B cell (primary cell): ENCODE data around the gene KRTAP3-1. TPM values are rescaled to one million over a fixed set of nuclear protein-coding genes. Genes with fewer than 3 reads are reported as not detected.

Source experiments
- ATAC-seq: fragments of 200-7000 bp; cut with Tn5 transposase; one replicate; pipeline ENCODE4 v1.10.0; 2021; ENCODE audit warnings: low read depth, mild to moderate bottlenecking, moderate number of reproducible peaks, moderate library complexity
- CTCF ChIA-PET: fragments of 350-600 bp; sonication (Branson Sonifier 250); formaldehyde crosslinking; loops from one replicate; lab custom pipeline; 2021; ENCODE audit warnings: antibody characterized with exemption, inconsistent platforms; lab: Charles Lee
- POLR2A ChIA-PET: fragments of 350-600 bp; sonication (Branson Sonifier 250); formaldehyde crosslinking; loops from one replicate; lab custom pipeline; 2021; ENCODE audit warnings: antibody characterized with exemption; lab: Charles Lee
- DNase-seq: peaks from one replicate; pipeline ENCODE4 v3.0.0; 2013
- H2AFZ ChIP-seq: 2 replicates; pipeline ENCODE4 v1.6.1; 2012; ENCODE audit warnings: mild to moderate bottlenecking, low read depth, low read length; ENCODE audit not compliant: insufficient read depth, poor library complexity, severe bottlenecking
- H3K27ac ChIP-seq, 2 donors: 1 replicate in 1 of 2; 2 replicates in 1 of 2; pipeline ENCODE4 v1.5.1; 2012 to 2013; ENCODE audit warnings: low read length in 2 of 2, mild to moderate bottlenecking in 2 of 2, moderate library complexity in 1 of 2
- H3K27me3 ChIP-seq, 4 experiments: fragments of 200-600 bp in 1 of 4; sonication (generic) in 1 of 4; replicated peaks in 1 of 4; 1 replicate in 2 of 4; 2 replicates in 2 of 4; pipeline versions ENCODE4 v1.6.1 to v1.7.0; 2013 to 2016; ENCODE audit warnings: low read length in 3 of 4, mild to moderate bottlenecking in 2 of 4, mixed read lengths in 1 of 4, moderate library complexity in 1 of 4; ENCODE audit not compliant: insufficient read depth in 4 of 4, control insufficient read depth in 3 of 4; ENCODE audit errors: control extremely low read depth in 1 of 4
- H3K36me3 ChIP-seq, 2 experiments: replicated peaks in 1 of 2; 1 replicate in 1 of 2; 2 replicates in 1 of 2; pipeline versions ENCODE4 v1.6.1 to v1.7.1; 2013; ENCODE audit warnings: low read length in 1 of 2; ENCODE audit not compliant: insufficient read depth in 2 of 2, control insufficient read depth in 1 of 2; ENCODE audit errors: control extremely low read depth in 1 of 2, extremely low read depth in 1 of 2
- H3K4me1 ChIP-seq, 2 donors: fragments of 200-600 bp in 1 of 2; sonication (generic) in 1 of 2; 1 replicate in 1 of 2; 2 replicates in 1 of 2; pipeline versions ENCODE4 v1.5.1 to v1.6.1; 2013 to 2017; ENCODE audit warnings: low read length in 2 of 2; ENCODE audit not compliant: control insufficient read depth in 2 of 2, insufficient read depth in 2 of 2
- H3K4me2 ChIP-seq: replicated peaks from 2 replicates; pipeline ENCODE3; 2012; ENCODE audit warnings: mild to moderate bottlenecking, low read depth, low read length; ENCODE audit not compliant: poor library complexity, severe bottlenecking
- H3K4me3 ChIP-seq, 5 experiments: fragments of 200-600 bp in 1 of 5; sonication (generic) in 1 of 5; 1 replicate in 3 of 5; 2 replicates in 2 of 5; pipeline versions ENCODE4 v1.5.1 to v1.7.0; 2011 to 2016; ENCODE audit warnings: low read length in 4 of 5, mild to moderate bottlenecking in 4 of 5, low read depth in 2 of 5, control low read depth in 1 of 5, moderate library complexity in 1 of 5; ENCODE audit not compliant: insufficient read depth in 1 of 5; ENCODE audit errors: control extremely low read depth in 1 of 5, extremely low read depth in 1 of 5
- H3K79me2 ChIP-seq: fragments of 200-600 bp; sonication (generic); one replicate; pipeline ENCODE4 v1.6.0; 2016; ENCODE audit warnings: low read length; ENCODE audit not compliant: control insufficient read depth, insufficient read depth
- H3K9ac ChIP-seq: fragments of 200-600 bp; sonication (generic); 2 replicates; pipeline ENCODE4 v1.6.1; 2017; ENCODE audit warnings: mild to moderate bottlenecking, low read length, moderate library complexity
- H3K9me3 ChIP-seq, 3 donors: one replicate each; pipeline versions ENCODE4 v1.6.1 to v1.7.1; 2013; ENCODE audit warnings: low read length in 2 of 3; ENCODE audit not compliant: control insufficient read depth in 2 of 3, insufficient read depth in 1 of 3; ENCODE audit errors: control extremely low read depth in 1 of 3
- H4K20me1 ChIP-seq: 2 replicates; pipeline ENCODE4 v1.6.0; 2012; ENCODE audit warnings: mild to moderate bottlenecking, low read length; ENCODE audit not compliant: insufficient read depth, control insufficient read depth, poor library complexity, severe bottlenecking
- H3K27ac Mint-ChIP-seq: one replicate; pipeline ENCODE4 v1.8.0; 2021; ENCODE audit warnings: mixed read lengths
- H3K27me3 Mint-ChIP-seq: one replicate; pipeline ENCODE4 v1.8.0; 2021; ENCODE audit warnings: mixed read lengths
- H3K4me1 Mint-ChIP-seq: one replicate; pipeline ENCODE4 v1.8.0; 2021; ENCODE audit warnings: mixed read lengths
- H3K4me3 Mint-ChIP-seq: one replicate; pipeline ENCODE4 v1.8.0; 2021; ENCODE audit warnings: mixed read lengths
- H3K9me3 Mint-ChIP-seq: one replicate; pipeline ENCODE4 v1.8.0; 2022; ENCODE audit warnings: mixed read lengths; ENCODE audit not compliant: insufficient read depth
- EZH2 ChIP-seq: IDR thresholded peaks from 2 replicates; pipeline ENCODE4 v1.6.1; 2012; ENCODE audit warnings: borderline replicate concordance, low read depth, mild to moderate bottlenecking, moderate library complexity, low read length; ENCODE audit not compliant: insufficient read depth, poor library complexity, severe bottlenecking
- WGBS: methylation state at CpG from one replicate; pipeline ENCODE4 v1.1.5; 2013; ENCODE audit warnings: missing lambda C conversion rate; ENCODE audit not compliant: insufficient coverage; 5-methylcytosine and 5-hydroxymethylcytosine counted together
- intact Hi-C: fragments of 100-400 bp; cut with micrococcal nuclease; formaldehyde crosslinking; loops from one replicate; pipeline ENCODE4 v1.10.0; 2022
- polyA plus RNA-seq: library from polyadenylated mRNA; depleted of rRNA; stranded (reverse); fragments of >200 nt; gene quantifications from 2 replicates; pipeline ENCODE4 v1.2.3, GENCODE V29; 2012
- total RNA-seq, 2 donors: library from RNA; stranded (reverse); fragments of 120-200 nt in 1 of 2; gene quantifications; 1 replicate in 1 of 2; 2 replicates in 1 of 2; pipeline versions ENCODE4 v1.2.3 to v1.2.4, GENCODE V29; 2013 to 2022
- TF ChIP-seq, protein P1 (sequence below): fragments of 200-600 bp; IDR thresholded peaks from one replicate; pipeline ENCODE4 v1.8.0; 2022; ENCODE audit warnings: antibody characterized with exemption, mild to moderate bottlenecking

Gene KRTAP3-1
- total and polyA plus RNA-seq, 2 donors (not counting 1 experiment from before 2014, with no cell fraction given), result not detected

GRCh38 chr17:40993084-40993483 lies 15.8 kb downstream of the KRTAP3-1 start:
- Mint-ChIP-seq H3K27me3 (peaks cover 51% of the 10 kb centered on the region), H3K4me1 (no peaks in the 10 kb centered on the region), H3K9me3 (no peaks in the 10 kb centered on the region), H3K27ac (no peak overlapping the region), H3K4me3 (no peak overlapping the region)
- Histone ChIP-seq H3K36me3 (no peaks in the 10 kb centered on the region), H3K9me3 (no peaks in the 10 kb centered on the region), H3K27ac (no peak overlapping the region), H4K20me1 (no peaks in the 10 kb centered on the region), H3K79me2 (no peaks in the 10 kb centered on the region), H3K27me3 (peaks cover 0 to 10% (median 6%) of the 10 kb centered on the region in 4 experiments), H2AFZ (no peak overlapping the region), H3K4me3 (no peak overlapping the region), H3K9ac (no peak overlapping the region), H3K4me2 (no peak overlapping the region), H3K4me1 (no peaks in the 10 kb centered on the region)
- TF ChIP-seq, protein P1, sequence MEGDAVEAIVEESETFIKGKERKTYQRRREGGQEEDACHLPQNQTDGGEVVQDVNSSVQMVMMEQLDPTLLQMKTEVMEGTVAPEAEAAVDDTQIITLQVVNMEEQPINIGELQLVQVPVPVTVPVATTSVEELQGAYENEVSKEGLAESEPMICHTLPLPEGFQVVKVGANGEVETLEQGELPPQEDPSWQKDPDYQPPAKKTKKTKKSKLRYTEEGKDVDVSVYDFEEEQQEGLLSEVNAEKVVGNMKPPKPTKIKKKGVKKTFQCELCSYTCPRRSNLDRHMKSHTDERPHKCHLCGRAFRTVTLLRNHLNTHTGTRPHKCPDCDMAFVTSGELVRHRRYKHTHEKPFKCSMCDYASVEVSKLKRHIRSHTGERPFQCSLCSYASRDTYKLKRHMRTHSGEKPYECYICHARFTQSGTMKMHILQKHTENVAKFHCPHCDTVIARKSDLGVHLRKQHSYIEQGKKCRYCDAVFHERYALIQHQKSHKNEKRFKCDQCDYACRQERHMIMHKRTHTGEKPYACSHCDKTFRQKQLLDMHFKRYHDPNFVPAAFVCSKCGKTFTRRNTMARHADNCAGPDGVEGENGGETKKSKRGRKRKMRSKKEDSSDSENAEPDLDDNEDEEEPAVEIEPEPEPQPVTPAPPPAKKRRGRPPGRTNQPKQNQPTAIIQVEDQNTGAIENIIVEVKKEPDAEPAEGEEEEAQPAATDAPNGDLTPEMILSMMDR, result no peak
- no peak for TF ChIP-seq EZH2
- no peak for DNase-seq
- CTCF ChIA-PET, result no interaction called here
- no peak for ATAC-seq
- POLR2A ChIA-PET, result no interaction called here
- no CpG with 5 or more reads among the region's 2 CpGs for WGBS
- intact Hi-C loops, result no loop called here

DNA sequence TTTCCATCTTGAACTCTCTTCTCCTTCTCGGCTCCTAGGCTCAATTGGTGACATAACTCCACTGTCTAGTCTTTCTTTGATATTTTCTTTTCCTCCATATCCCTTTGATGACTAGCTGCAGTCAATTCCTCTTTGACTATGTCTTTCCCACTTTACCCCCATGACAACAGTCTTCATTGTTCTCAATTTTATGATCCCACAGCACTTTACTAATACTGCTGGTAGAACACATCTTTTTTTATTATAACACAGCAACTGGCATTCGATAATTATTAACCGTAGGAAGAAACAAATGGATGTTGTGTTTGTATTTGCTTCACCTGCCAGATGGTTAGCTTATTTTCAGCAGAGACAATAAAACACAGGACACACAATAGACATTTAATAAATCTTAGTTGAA lies 16.3 kb downstream of the KRTAP3-1 start:
- no peaks in the 10 kb centered on the region for H3K4me1 Mint-ChIP-seq
- POLR2A ChIA-PET, result no interaction called here
- no peak overlapping the region for H3K27ac ChIP-seq
- no peak for ATAC-seq
- no peak overlapping the region for H3K9ac ChIP-seq
- H3K4me2 ChIP-seq, result no peak overlapping the region
- H3K27me3 Mint-ChIP-seq, result peaks cover 53% of the 10 kb centered on the region
- no peaks in the 10 kb centered on the region for H3K9me3 ChIP-seq
- H3K36me3 ChIP-seq, result no peaks in the 10 kb centered on the region
- TF ChIP-seq EZH2, result no peak
- H2AFZ ChIP-seq, result no peak overlapping the region
- no peaks in the 10 kb centered on the region for H4K20me1 ChIP-seq
- H3K4me3 ChIP-seq, result no peak overlapping the region
- H3K79me2 ChIP-seq, result no peaks in the 10 kb centered on the region
- H3K4me3 Mint-ChIP-seq, result no peak overlapping the region
- DNase-seq, result no peak
- peaks cover 0 to 9% (median 5%) of the 10 kb centered on the region in 4 experiments for H3K27me3 ChIP-seq
- CTCF ChIA-PET, result no interaction called here
- H3K4me1 ChIP-seq, result no peaks in the 10 kb centered on the region
- no peaks in the 10 kb centered on the region for H3K9me3 Mint-ChIP-seq
- H3K27ac Mint-ChIP-seq, result no peak overlapping the region
- intact Hi-C loops, result no loop called here
- WGBS, result 100% methylated on average over 1 of the region's 3 CpGs
